Measurements from ENCODE around the gene RTP5. TPM values are rescaled to one million over a fixed set of nuclear protein-coding genes. Genes with fewer than 3 reads are reported as not detected.

Gene RTP5
- polyA plus RNA-seq, 3 donors, result not detected

- DNase-seq (ENCODE audit: low read depth in 3 of 3, low spot score in 2 of 3), result no peak
These were observed 12.4 kb upstream of the RTP5 start for GRCh38 chr2:241857041-241857541.

GRCh38 chr2:241857572-241858121, 11.9 kb upstream of the RTP5 start:
- no peak for DNase-seq (ENCODE audit: low read depth in 3 of 3, low spot score in 2 of 3)

GRCh38 chr2:241858206-241859016, 11.1 kb upstream of the RTP5 start, which contains the start of gene PDCD1:
PDCD1 (minus strand) TSS chr2:241858894; CDS start chr2:241858838, 56 bp downstream.
- DNase-seq (ENCODE audit: low read depth in 3 of 3, low spot score in 2 of 3), result no peak

GRCh38 chr2:241859017-241859435, 10.5 kb upstream of the RTP5 start:
- DNase-seq (ENCODE audit: low read depth in 3 of 3, low spot score in 2 of 3), result no peak

GRCh38 chr2:241859436-241860183, 9.9 kb upstream of the RTP5 start:
- no peak for DNase-seq (ENCODE audit: low read depth in 3 of 3, low spot score in 2 of 3)

GRCh38 chr2:241860184-241861078, 9.1 kb upstream of the RTP5 start:
- DNase-seq (ENCODE audit: low read depth in 3 of 3, low spot score in 2 of 3), result no peak

- DNase-seq (ENCODE audit: low read depth in 3 of 3, low spot score in 2 of 3), result no peak
These were observed 8.3 kb upstream of the RTP5 start for GRCh38 chr2:241861264-241861663.

GRCh38 chr2:241862093-241862492, 7.4 kb upstream of the RTP5 start:
- DNase-seq (ENCODE audit: low read depth in 3 of 3, low spot score in 2 of 3), result no peak

- DNase-seq (ENCODE audit: low read depth in 3 of 3, low spot score in 2 of 3), result no peak
These were observed 6.6 kb upstream of the RTP5 start for GRCh38 chr2:241862775-241863535.

- DNase-seq (ENCODE audit: low read depth in 3 of 3, low spot score in 2 of 3), result no peak
These were observed 6.0 kb upstream of the RTP5 start for GRCh38 chr2:241863536-241863954.

- DNase-seq (ENCODE audit: low read depth in 3 of 3, low spot score in 2 of 3), result no peak
These were observed 5.2 kb upstream of the RTP5 start for GRCh38 chr2:241864168-241864849.

- no peak for DNase-seq (ENCODE audit: low read depth in 3 of 3, low spot score in 2 of 3)
These were observed 4.7 kb upstream of the RTP5 start for GRCh38 chr2:241864850-241865213.

- DNase-seq (ENCODE audit: low read depth in 3 of 3, low spot score in 2 of 3), result no peak
These were observed 4.0 kb upstream of the RTP5 start for GRCh38 chr2:241865416-241865956.

GRCh38 chr2:241865957-241866789, 3.4 kb upstream of the RTP5 start:
- no peak for DNase-seq (ENCODE audit: low read depth in 3 of 3, low spot score in 2 of 3)

- DNase-seq (ENCODE audit: low read depth in 3 of 3, low spot score in 2 of 3), result no peak
These were observed 2.5 kb upstream of the RTP5 start for GRCh38 chr2:241866790-241867645.

- no peak for DNase-seq (ENCODE audit: low read depth in 3 of 3, low spot score in 2 of 3)
These were observed 1.6 kb upstream of the RTP5 start for GRCh38 chr2:241867776-241868420.

Measured in right renal cortex interstitium (tissue), 3 donors.